H1 (cell line): ENCODE data around the gene UBE3B. TPM values are rescaled to one million over a fixed set of nuclear protein-coding genes. Genes with fewer than 3 reads are reported as not detected.

ENCODE experiments used
- CHD7 ChIP-seq: fragments of 300-600 bp; sonication (generic); IDR thresholded peaks from 2 replicates; pipeline ENCODE4 v1.7.1; 2012; ENCODE audit warnings: low read length, moderate library complexity, mild to moderate bottlenecking, inconsistent platforms; ENCODE audit not compliant: insufficient replicate concordance
- CTBP2 ChIP-seq: IDR thresholded peaks from 2 replicates; pipeline ENCODE4 v1.7.0; 2011; ENCODE audit warnings: borderline replicate concordance, mild to moderate bottlenecking, moderate library complexity, mixed read lengths, low read length; ENCODE audit not compliant: insufficient read depth, insufficient read length
- EP300 ChIP-seq, 2 experiments: IDR thresholded peaks; 1 replicate in 1 of 2; 2 replicates in 1 of 2; pipeline ENCODE4 v1.6.1; 2011 to 2012; ENCODE audit warnings: low read depth in 2 of 2, low read length in 2 of 2, mild to moderate bottlenecking in 2 of 2, borderline replicate concordance in 1 of 2, inconsistent platforms in 1 of 2, moderate library complexity in 1 of 2
- EZH2 ChIP-seq: fragments of 200-600 bp; sonication (generic); IDR thresholded peaks from 2 replicates; pipeline ENCODE4 v1.7.1; 2012; ENCODE audit warnings: low read depth, mild to moderate bottlenecking, moderate library complexity, low read length, inconsistent platforms; ENCODE audit not compliant: severe bottlenecking
- HDAC2 ChIP-seq, 2 experiments: fragments of 300-600 bp in 1 of 2; sonication (generic) in 1 of 2; IDR thresholded peaks; 2 replicates each; pipeline ENCODE4 v1.6.1; 2011 to 2012; ENCODE audit warnings: low read depth in 2 of 2, low read length in 2 of 2, mild to moderate bottlenecking in 2 of 2, moderate library complexity in 2 of 2, borderline replicate concordance in 1 of 2, inconsistent platforms in 1 of 2
- HDAC6 ChIP-seq: IDR thresholded peaks from one replicate; pipeline ENCODE4 v1.7.1; 2012; ENCODE audit warnings: low read depth, mild to moderate bottlenecking, inconsistent platforms, low read length, moderate library complexity
- PHF8 ChIP-seq: fragments of 200-600 bp; sonication (generic); conservative IDR thresholded peaks from 2 replicates; pipeline ENCODE4 v1.7.1; 2012; ENCODE audit warnings: low read depth, mild to moderate bottlenecking, inconsistent platforms, low read length, moderate library complexity
- POLR2A ChIP-seq, 2 experiments: IDR thresholded peaks; 1 replicate in 1 of 2; 2 replicates in 1 of 2; pipeline ENCODE4 v1.6.1; 2011; ENCODE audit warnings: low read depth in 2 of 2, low read length in 2 of 2, mild to moderate bottlenecking in 2 of 2; ENCODE audit errors: control extremely low read depth in 1 of 2
- POU5F1 ChIP-seq: IDR thresholded peaks from 2 replicates; pipeline ENCODE4 v1.6.1; 2011; ENCODE audit warnings: low read depth, mild to moderate bottlenecking, low read length, moderate library complexity
- SAP30 ChIP-seq: fragments of 300-600 bp; sonication (generic); IDR thresholded peaks from 2 replicates; pipeline ENCODE4 v1.7.1; 2012; ENCODE audit warnings: low read length, moderate library complexity, mild to moderate bottlenecking, inconsistent platforms; ENCODE audit not compliant: insufficient read depth, insufficient replicate concordance
- SP4 ChIP-seq: IDR thresholded peaks from 2 replicates; pipeline ENCODE4 v1.6.1; 2012; ENCODE audit warnings: low read length, inconsistent platforms
- polyA plus RNA-seq, 7 experiments: library from polyadenylated mRNA; depleted of rRNA in 3 of 7; stranded (reverse) in 5 of 7; unstranded in 2 of 7; fragments of >200 nt in 5 of 7; fragments of 200-250 nt in 2 of 7; gene quantifications; 1 replicate in 5 of 7; 2 replicates in 1 of 7; 4 replicates in 1 of 7; pipeline versions ENCODE4 v1.2.1 to v1.2.3, GENCODE V29; 2011 to 2013; ENCODE audit warnings: missing spikeins in 2 of 7, mixed read lengths in 2 of 7
- total RNA-seq: library from RNA; stranded (reverse); fragmentation: NEBNext Ultra II Directional; extraction: Animal tissue kit (Norgen Biotek cat#: 25700); gene quantifications from 2 replicates; pipeline ENCODE4 v1.2.1, GENCODE V29; 2021

UBE3B gene
- total and polyA plus RNA-seq, 2 of the 8 experiments (the other 6 are each of a cell fraction or from before 2014, with no cell fraction given): 14.0 to 21.1 TPM

- TF ChIP-seq CHD7 (peak; percentile 15), EP300 (IDR thresholded peaks at IDR 0.05; ENCODE audit: borderline replicate concordance in 1 of 2, low read depth in 2 of 2, low read length in 2 of 2) (no peak), EZH2 (no peak), SP4 (no peak), HDAC2 (IDR thresholded peaks at IDR 0.05; ENCODE audit: borderline replicate concordance in 1 of 2, low read depth in 2 of 2, low read length in 2 of 2) (no peak), SAP30 (peak; percentile 13), PHF8 (no peak), POU5F1 (no peak), POLR2A (IDR thresholded peaks at IDR 0.05; ENCODE audit: control extremely low read depth in 1 of 2, low read depth in 2 of 2, low read length in 2 of 2) (peak in 1 of 2 experiments; percentile 32; a peak in 2 of 3 replicates), HDAC6 (no peak), CTBP2 (no peak)
These were observed 18.2 kb upstream of the UBE3B start (continued) for GRCh38 chr12:109459247-109459646.
